GM18873 (cell line): ENCODE measurements around the gene BATF3.

Experiments used
- ATAC-seq: cut with Tn5 transposase; IDR thresholded peaks from one replicate; pipeline ENCODE4 v1.9.1; 2021; ENCODE audit warnings: mild to moderate bottlenecking, moderate library complexity, moderate number of reproducible peaks; ENCODE audit not compliant: unreplicated experiment, low FRiP score

The BATF3 gene

GRCh38 chr1:212638492-212639151, 61.0 kb downstream of the BATF3 start:
- no peak for ATAC-seq

- no peak for ATAC-seq
Observed at GRCh38 chr1:212637902-212638301, 61.7 kb downstream of the BATF3 start.
